Thymus (tissue), 11 donors: ENCODE data around the gene PRUNE2. TPM values are rescaled to one million over a fixed set of nuclear protein-coding genes. Genes with fewer than 3 reads are reported as not detected.

Experiments used
- DNase-seq, 9 donors: peaks; one replicate each; pipeline ENCODE4 v3.0.0-alpha.2; 2013; ENCODE audit warnings: low spot score in 9 of 9, low read depth in 6 of 9, missing footprints in 1 of 9
- H3K27ac ChIP-seq, 2 donors: one replicate each; pipeline ENCODE4 v1.5.1; 2013; ENCODE audit warnings: control low read depth in 1 of 2, low read depth in 1 of 2, low read length in 1 of 2, mild to moderate bottlenecking in 1 of 2, moderate library complexity in 1 of 2
- H3K27me3 ChIP-seq, 2 donors: one replicate each; pipeline ENCODE4 v1.5.1; 2013; ENCODE audit warnings: low read length in 1 of 2; ENCODE audit not compliant: control insufficient read depth in 2 of 2, insufficient read depth in 1 of 2
- H3K36me3 ChIP-seq, 2 donors: one replicate each; pipeline ENCODE4 v1.5.1; 2013; ENCODE audit warnings: low read length in 1 of 2, mild to moderate bottlenecking in 1 of 2, moderate library complexity in 1 of 2; ENCODE audit not compliant: control insufficient read depth in 2 of 2, insufficient read depth in 2 of 2
- H3K4me1 ChIP-seq, 2 donors: one replicate each; pipeline ENCODE4 v1.5.1; 2013; ENCODE audit warnings: low read length in 2 of 2; ENCODE audit not compliant: control insufficient read depth in 2 of 2, insufficient read depth in 2 of 2
- H3K4me3 ChIP-seq, 2 donors: one replicate each; pipeline ENCODE4 v1.5.1; 2013; ENCODE audit warnings: low read length in 2 of 2, control low read depth in 1 of 2, mild to moderate bottlenecking in 1 of 2
- H3K9me3 ChIP-seq, 2 donors: one replicate each; pipeline ENCODE4 v1.5.1; 2013; ENCODE audit warnings: low read length in 1 of 2, mild to moderate bottlenecking in 1 of 2; ENCODE audit not compliant: control insufficient read depth in 2 of 2, insufficient read depth in 1 of 2
- WGBS: extraction: QIAGEN DNeasy Blood & Tissue Kit; methylation state at CpG from one replicate; pipeline ENCODE4 v1.1.7; 2013; 5-methylcytosine and 5-hydroxymethylcytosine counted together
- polyA plus RNA-seq: library from polyadenylated mRNA; stranded (reverse); fragments of 200-250 nt; gene quantifications from one replicate; pipeline ENCODE4 v1.2.3, GENCODE V29; 2013
- total RNA-seq: library from RNA; stranded (reverse); fragments of 120-200 nt; gene quantifications from one replicate; pipeline ENCODE4 v1.2.4, GENCODE V29; 2013
- donor health status: healthy.

PRUNE2 gene
- total and polyA plus RNA-seq, 2 donors, result 2.0 to 3.4 TPM

- no peak overlapping the region for H3K4me3 ChIP-seq
- 95% methylated on average over 1 of the region's 1 CpG for WGBS
- no peak for DNase-seq
- no peaks in the 10 kb centered on the region for H3K36me3 ChIP-seq
- H3K4me1 ChIP-seq, result peaks cover 0 to 1% of the 10 kb centered on the region in 2 donors
- no peaks in the 10 kb centered on the region for H3K27me3 ChIP-seq
- no peak overlapping the region for H3K27ac ChIP-seq
- no peaks in the 10 kb centered on the region for H3K9me3 ChIP-seq
Measured at GRCh38 chr9:76626141-76626540, 279.8 kb downstream of the PRUNE2 start.

DNA sequence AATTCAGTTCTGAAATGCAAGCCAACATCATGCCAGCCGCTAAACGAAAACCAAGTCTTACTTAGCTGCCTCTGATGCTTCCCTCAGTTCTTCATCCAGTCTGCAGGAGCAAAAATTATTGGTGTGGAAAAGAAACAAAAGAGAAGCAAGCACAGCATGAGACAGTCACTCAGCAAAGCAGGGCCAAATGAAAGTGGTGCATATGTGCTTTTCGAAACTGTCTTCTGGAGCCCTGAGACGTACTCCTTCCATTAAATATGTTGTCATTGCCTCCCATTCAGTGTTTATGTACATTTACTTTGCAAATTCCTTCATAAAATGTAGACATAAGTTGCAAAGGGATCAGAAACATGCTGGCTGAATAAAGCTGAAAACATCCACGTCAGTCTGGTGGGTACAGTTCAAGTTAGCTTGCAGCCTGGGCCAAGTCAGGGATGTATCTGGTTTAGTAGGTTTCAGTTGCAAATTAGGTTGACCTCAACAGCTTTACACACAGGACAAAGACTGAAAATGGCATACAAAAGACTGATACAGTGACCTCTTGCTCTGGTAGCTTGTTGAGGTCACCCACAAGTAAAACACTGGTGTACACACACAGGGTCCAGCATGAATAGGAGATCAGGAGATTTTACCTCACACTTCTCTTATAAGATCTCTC, 281.4 kb downstream of the PRUNE2 start:
- 98% methylated on average over 5 of the region's 5 CpGs for WGBS
- no peak for DNase-seq
- H3K9me3 ChIP-seq, result no peaks in the 10 kb centered on the region
- H3K27me3 ChIP-seq, result no peaks in the 10 kb centered on the region
- no peaks in the 10 kb centered on the region for H3K36me3 ChIP-seq
- H3K4me1 ChIP-seq, result peaks cover 0 to 4% of the 10 kb centered on the region in 2 donors
- no peak overlapping the region for H3K4me3 ChIP-seq
- H3K27ac ChIP-seq, result no peak overlapping the region

GRCh38 chr9:76620996-76621395, 284.9 kb downstream of the PRUNE2 start:
- Histone ChIP-seq H3K36me3 (no peaks in the 10 kb centered on the region), H3K27me3 (no peaks in the 10 kb centered on the region), H3K9me3 (no peaks in the 10 kb centered on the region), H3K27ac (no peak overlapping the region), H3K4me3 (no peak overlapping the region), H3K4me1 (peaks cover 0 to 4% of the 10 kb centered on the region in 2 donors)
- WGBS, result 50% methylated on average over 3 of the region's 3 CpGs
- DNase-seq, result no peak

GRCh38 chr9:76620581-76620980, 285.3 kb downstream of the PRUNE2 start:
- H3K27ac ChIP-seq, result no peak overlapping the region
- WGBS, result 92% methylated on average over 3 of the region's 3 CpGs

GRCh38 chr9:76619640-76620039, 286.3 kb downstream of the PRUNE2 start:
- no peak overlapping the region for H3K4me3 ChIP-seq
- no peak for DNase-seq
- peaks cover 0 to 8% of the 10 kb centered on the region in 2 donors for H3K4me1 ChIP-seq
- H3K36me3 ChIP-seq, result no peaks in the 10 kb centered on the region
- H3K27me3 ChIP-seq, result no peaks in the 10 kb centered on the region
- no peaks in the 10 kb centered on the region for H3K9me3 ChIP-seq
- WGBS, result 46% methylated on average over 2 of the region's 2 CpGs
- no peak overlapping the region for H3K27ac ChIP-seq

More at GRCh38 chr9:76620581-76620980, 285.3 kb downstream of the PRUNE2 start:
- H3K4me3 ChIP-seq, result no peak overlapping the region
- no peaks in the 10 kb centered on the region for H3K9me3 ChIP-seq
- no peaks in the 10 kb centered on the region for H3K36me3 ChIP-seq
- no peak for DNase-seq
- no peaks in the 10 kb centered on the region for H3K27me3 ChIP-seq
- H3K4me1 ChIP-seq, result peaks cover 0 to 4% of the 10 kb centered on the region in 2 donors

DNA sequence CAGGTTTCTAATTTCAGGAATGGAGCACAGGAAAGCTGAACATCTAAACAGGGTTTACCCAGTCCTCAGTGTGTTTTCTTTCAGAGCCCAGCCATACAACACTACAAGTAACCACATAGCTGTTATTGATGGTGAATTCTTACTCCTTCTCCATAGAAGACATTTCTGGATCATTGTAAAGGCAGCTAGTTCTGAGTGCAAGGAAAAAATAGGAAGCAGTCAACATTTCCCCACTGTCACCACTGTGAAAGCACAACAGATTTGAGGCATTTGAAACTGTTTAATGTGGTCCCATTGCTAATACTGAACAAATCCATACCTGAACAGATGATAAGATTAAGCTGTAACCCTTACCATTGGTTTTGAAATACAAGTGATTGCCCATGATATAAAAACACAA, 286.7 kb downstream of the PRUNE2 start:
- no peak overlapping the region for H3K4me3 ChIP-seq
- peaks cover 0 to 8% of the 10 kb centered on the region in 2 donors for H3K4me1 ChIP-seq
- no peaks in the 10 kb centered on the region for H3K9me3 ChIP-seq
- no peak for DNase-seq
- H3K36me3 ChIP-seq, result no peaks in the 10 kb centered on the region
- H3K27me3 ChIP-seq, result no peaks in the 10 kb centered on the region
- H3K27ac ChIP-seq, result no peak overlapping the region

DNA sequence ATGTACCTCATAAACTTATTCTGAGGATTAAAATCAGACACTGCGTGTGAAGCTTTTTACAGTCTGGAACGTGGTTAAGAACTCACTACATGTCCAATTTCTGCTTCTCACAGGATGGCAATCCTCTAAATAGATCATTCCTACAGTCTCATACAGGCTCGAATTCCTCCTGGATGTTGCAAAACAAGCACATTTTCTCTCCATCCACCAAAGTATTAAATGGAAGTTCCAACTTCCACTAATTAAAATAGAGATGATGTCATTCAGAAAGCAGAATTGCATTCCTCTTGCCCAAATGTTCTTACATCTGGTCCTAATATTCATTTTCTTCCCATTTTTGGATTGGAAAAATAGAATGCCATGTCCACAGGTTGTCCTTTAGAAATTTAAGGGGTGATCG, 287.2 kb downstream of the PRUNE2 start:
- Histone ChIP-seq H3K27ac (no peak overlapping the region), H3K27me3 (no peaks in the 10 kb centered on the region), H3K9me3 (no peaks in the 10 kb centered on the region), H3K36me3 (no peaks in the 10 kb centered on the region), H3K4me1 (peaks cover 0 to 8% of the 10 kb centered on the region in 2 donors), H3K4me3 (no peak overlapping the region)
- 94% methylated on average over 4 of the region's 4 CpGs for WGBS
- no peak for DNase-seq

- Histone ChIP-seq H3K27me3 (no peaks in the 10 kb centered on the region), H3K27ac (no peak overlapping the region), H3K4me3 (no peak overlapping the region), H3K4me1 (peaks cover 0 to 8% of the 10 kb centered on the region in 2 donors), H3K36me3 (no peaks in the 10 kb centered on the region), H3K9me3 (no peaks in the 10 kb centered on the region)
- WGBS, result 98% methylated on average over 3 of the region's 3 CpGs
- no peak for DNase-seq
Measured at GRCh38 chr9:76617497-76618175, 288.3 kb downstream of the PRUNE2 start.

GRCh38 chr9:76616780-76617179, 289.1 kb downstream of the PRUNE2 start:
- no peaks in the 10 kb centered on the region for H3K36me3 ChIP-seq
- 98% methylated on average over 2 of the region's 2 CpGs for WGBS
- no peak for DNase-seq
- no peaks in the 10 kb centered on the region for H3K9me3 ChIP-seq
- peaks cover 0 to 8% of the 10 kb centered on the region in 2 donors for H3K4me1 ChIP-seq
- no peak overlapping the region for H3K27ac ChIP-seq
- no peaks in the 10 kb centered on the region for H3K27me3 ChIP-seq
- no peak overlapping the region for H3K4me3 ChIP-seq
